Loucy (cell line): ENCODE measurements around the gene PAK4.

Experiments
- EZH2phosphoT487 ChIP-seq: fragments of 200-600 bp; IDR thresholded peaks from 2 replicates; pipeline ENCODE4 v1.6.1; 2018; ENCODE audit warnings: antibody characterized with exemption, mild to moderate bottlenecking, moderate library complexity, borderline replicate concordance
- TF ChIP-seq, protein P1 (sequence below): fragments of 200-600 bp; sonication (generic); conservative IDR thresholded peaks from 2 replicates; pipeline ENCODE4 v1.5.1; 2014; ENCODE audit warnings: mild to moderate bottlenecking, antibody characterized with exemption, low read length

GRCh38 chr19:39146091-39146490 is 20.5 kb downstream of the PAK4 start:
- TF ChIP-seq, protein P1, sequence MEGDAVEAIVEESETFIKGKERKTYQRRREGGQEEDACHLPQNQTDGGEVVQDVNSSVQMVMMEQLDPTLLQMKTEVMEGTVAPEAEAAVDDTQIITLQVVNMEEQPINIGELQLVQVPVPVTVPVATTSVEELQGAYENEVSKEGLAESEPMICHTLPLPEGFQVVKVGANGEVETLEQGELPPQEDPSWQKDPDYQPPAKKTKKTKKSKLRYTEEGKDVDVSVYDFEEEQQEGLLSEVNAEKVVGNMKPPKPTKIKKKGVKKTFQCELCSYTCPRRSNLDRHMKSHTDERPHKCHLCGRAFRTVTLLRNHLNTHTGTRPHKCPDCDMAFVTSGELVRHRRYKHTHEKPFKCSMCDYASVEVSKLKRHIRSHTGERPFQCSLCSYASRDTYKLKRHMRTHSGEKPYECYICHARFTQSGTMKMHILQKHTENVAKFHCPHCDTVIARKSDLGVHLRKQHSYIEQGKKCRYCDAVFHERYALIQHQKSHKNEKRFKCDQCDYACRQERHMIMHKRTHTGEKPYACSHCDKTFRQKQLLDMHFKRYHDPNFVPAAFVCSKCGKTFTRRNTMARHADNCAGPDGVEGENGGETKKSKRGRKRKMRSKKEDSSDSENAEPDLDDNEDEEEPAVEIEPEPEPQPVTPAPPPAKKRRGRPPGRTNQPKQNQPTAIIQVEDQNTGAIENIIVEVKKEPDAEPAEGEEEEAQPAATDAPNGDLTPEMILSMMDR: no peak
- TF ChIP-seq EZH2phosphoT487: no peak
